HG03558 (cell line): ENCODE data around the gene USP49.
"Not testable (repeated sequence)": the region's sequence is repeated elsewhere in the genome, so short reads cannot be mapped to it uniquely, and the experiment has no call there.

Experiments used
- ATAC-seq: cut with Tn5 transposase; IDR thresholded peaks from one replicate; pipeline ENCODE4 v1.9.1; 2021; ENCODE audit warnings: moderate number of reproducible peaks; ENCODE audit not compliant: unreplicated experiment; ENCODE audit errors: extremely low read depth

USP49 gene

DNA sequence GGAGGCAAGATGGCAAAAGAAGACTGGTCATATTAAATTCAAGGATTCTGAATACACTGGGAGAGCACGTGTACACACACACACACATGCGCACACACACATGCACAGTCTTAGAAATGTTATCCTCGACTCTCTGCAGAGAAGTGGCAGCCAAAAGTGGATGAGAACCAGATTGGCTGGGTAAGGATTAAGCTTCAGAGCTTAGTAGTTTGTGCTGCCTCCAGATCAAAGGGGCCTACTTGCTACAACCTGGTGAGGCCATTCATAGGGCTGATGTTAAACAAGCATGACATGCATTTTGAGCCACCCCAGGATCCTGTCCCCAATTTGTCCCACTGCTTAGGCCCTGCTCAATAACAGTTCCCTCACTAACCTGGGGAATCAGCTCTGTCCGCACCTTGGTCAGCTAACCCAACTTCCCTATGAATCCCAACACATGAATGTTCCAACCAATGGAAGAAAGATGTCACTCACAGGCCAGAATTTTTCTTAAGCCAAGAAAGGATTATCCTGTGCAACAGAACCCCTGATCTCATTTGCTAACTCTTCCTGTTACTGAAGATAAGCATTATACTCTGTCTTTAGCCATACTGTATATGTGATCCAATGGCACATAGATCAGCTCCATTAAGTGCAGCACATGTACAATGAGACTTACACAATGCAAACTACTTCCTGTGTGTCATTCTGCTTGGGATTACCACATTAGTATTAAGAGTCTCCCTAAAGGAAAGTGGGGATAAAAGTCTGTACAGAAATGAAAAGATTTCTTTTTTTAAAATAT, 76.7 kb downstream of the USP49 start:
- no peak for ATAC-seq

DNA sequence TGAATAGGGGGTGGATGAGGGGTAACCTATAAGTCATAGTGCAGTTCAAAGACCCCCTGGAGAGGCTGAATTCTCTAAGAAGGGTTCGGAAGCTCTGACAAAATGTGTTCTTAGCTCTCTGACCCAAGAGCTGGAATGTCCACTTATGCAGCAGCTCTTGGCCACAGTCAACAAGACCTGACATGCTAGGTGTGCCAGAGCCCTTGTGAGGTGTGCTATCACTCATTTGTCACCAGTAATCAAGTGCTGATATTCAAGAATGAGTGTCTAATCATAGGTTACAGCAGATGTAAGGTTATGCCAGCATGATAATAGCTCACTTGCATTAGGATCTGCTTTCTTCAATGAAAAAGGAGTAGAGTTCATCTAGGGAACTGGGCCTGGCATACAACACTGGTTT, 79.6 kb downstream of the USP49 start:
- ATAC-seq, result no peak

DNA sequence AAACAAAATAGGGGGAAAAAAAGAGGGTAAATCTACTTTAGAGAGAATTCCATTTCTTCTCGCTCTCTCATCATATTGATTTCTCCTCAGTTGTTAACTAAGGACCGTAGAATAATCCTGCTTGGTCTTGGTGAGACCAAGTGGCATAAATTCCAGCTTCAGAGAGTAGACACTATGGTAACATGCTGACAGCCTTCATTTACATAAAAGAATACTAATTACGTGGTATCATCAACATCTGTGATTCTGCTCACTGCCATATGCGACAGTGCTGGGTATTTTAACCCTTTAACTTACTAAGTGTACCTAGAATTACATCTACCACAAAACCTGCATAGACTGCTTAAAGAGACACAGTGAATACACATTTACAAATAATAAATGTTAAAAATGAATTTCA, 80.5 kb downstream of the USP49 start:
- ATAC-seq, result no peak

- ATAC-seq, result no peak
Observed at GRCh38 chr6:41813956-41814355, 81.2 kb downstream of the USP49 start.

DNA sequence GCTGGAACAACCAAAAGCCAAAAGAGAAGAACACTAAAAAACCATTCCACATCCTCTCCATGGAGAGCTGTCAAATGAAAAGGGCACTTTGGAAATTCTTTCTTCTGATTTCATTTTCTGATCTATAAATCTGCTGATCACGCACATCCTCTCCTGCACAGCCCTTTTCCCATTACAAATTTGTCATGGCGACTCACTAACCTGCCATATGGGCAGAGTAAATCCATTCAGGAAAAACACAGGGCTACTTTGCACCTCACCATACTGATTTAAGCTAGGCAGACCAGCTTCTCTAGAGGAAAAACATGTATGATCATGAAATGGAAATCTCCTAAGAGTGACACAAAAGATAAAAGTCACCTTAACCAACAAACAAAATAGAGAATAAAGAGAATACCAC, 81.7 kb downstream of the USP49 start:
- ATAC-seq, result no peak

- not testable (repeated sequence) for ATAC-seq
Observed at GRCh38 chr6:41811946-41812345, 83.2 kb downstream of the USP49 start.

DNA sequence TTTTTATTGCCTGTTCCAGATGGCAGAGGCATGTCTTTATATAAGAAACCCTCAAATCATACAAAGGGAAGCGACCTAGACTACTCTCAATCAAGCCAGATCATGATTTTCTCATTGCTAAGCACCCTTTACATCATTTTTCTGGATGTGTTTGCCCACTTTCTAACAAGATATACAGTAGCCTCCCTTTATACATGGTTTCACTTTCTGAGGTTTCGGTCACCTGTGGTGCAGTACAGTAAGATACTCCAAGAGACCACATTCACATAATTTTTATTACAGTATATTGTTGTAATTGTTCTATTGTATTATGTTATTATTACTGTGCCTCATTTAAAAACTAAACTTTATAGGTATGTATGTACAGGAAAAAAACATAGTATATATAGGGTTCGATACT, 84.1 kb downstream of the USP49 start:
- no peak for ATAC-seq

DNA sequence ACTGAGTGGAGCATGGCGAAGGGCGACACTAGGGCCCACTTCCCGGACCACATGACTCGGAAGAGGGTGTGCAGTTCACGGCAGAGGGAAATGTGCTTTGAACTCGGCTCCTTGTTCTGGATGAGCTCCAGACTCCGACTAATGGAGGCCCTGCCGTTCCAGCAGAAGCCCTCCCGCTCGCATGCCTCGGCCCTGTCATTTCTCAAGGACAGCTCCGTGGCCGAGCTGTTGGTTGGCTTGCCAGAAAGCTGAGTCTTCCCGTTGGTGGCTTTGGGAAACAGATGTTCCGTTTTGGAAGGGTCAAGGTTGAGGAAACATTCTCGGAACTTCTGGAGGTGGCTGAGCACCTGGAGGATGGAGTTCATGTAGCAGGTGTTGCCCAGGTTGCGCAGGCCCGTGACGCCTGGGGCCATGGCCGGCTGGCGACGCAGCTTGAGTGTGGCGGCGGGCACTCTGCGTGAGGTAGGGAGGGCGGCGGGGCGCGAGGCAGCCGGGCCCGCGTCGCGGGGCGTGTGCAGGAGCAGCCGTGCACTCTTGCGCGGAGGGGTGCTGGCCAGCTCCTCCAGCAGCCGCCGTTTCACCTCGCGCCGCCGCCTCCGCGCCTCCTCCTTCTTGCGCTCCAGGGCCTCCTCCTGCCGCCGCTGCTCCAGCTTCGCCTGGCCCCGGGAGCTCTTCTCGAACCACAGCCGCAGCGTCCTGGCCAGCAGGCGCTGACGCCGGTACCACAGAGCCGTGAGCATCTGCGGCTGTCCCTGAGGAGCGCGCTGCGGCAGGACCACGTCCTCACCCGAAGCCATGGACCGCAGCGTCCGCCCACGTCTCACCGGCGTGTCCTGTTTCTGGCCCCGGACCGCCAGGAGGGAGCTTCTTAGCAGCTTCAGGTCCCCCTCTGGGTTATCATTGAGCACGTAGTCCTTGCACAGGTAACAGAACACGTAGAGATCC, 89.1 kb downstream of the USP49 start:
- no peak for ATAC-seq

GRCh38 chr6:41801380-41801779, 93.8 kb downstream of the USP49 start:
- ATAC-seq, result no peak

- no peak for ATAC-seq
Observed at GRCh38 chr6:41799559-41799911, 95.6 kb downstream of the USP49 start.

DNA sequence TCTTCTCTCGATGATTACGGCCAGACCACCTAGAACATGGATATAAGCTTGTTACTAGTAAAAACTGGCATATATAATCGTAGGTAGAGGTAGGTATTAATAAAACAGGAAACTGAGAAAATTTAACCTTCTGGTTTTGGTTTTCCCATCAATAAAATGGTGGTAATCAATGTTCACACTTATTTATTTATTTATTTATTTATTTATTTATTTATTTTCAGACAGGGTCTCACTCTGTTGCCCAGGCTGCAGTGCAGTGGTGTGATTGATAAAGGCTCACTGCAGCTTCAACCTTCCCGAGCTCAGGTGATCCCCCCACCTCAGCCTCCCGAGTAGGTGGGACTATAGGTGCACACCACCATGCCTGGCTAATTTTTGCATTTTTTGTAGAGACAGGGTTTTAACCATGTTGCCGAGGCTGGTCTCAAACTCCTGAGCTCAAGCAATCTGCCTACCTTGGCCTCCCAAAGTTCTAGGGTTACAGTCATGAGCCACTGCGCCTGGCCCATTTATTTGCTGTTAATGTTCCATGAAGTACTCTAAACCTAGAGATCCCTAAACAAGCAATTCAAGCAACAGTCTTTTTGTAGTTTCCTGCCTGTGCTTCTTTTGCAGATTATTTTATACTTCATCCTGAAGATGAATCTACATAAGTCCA, 96.1 kb downstream of the USP49 start:
- no peak for ATAC-seq

GRCh38 chr6:41796474-41796873, 98.7 kb downstream of the USP49 start:
- no peak for ATAC-seq

- ATAC-seq, result no peak
Observed at GRCh38 chr6:41791984-41792383, 103.2 kb downstream of the USP49 start.

- no peak for ATAC-seq
Observed at GRCh38 chr6:41791305-41791704, 103.9 kb downstream of the USP49 start.

- no peak for ATAC-seq
Observed at GRCh38 chr6:41790045-41790444, 105.1 kb downstream of the USP49 start.

GRCh38 chr6:41789390-41789724, 105.8 kb downstream of the USP49 start:
- no peak for ATAC-seq

- peak; percentile 58 for ATAC-seq
Observed at GRCh38 chr6:41787219-41787917, 107.8 kb downstream of the USP49 start, which contains the start of gene TOMM6. TSS of gene TOMM6 (plus strand) at chr6:41787694. CDS start at chr6:41787698, 4 bp downstream.

- ATAC-seq, result no peak
Observed at GRCh38 chr6:41786451-41787218, 108.5 kb downstream of the USP49 start.

DNA sequence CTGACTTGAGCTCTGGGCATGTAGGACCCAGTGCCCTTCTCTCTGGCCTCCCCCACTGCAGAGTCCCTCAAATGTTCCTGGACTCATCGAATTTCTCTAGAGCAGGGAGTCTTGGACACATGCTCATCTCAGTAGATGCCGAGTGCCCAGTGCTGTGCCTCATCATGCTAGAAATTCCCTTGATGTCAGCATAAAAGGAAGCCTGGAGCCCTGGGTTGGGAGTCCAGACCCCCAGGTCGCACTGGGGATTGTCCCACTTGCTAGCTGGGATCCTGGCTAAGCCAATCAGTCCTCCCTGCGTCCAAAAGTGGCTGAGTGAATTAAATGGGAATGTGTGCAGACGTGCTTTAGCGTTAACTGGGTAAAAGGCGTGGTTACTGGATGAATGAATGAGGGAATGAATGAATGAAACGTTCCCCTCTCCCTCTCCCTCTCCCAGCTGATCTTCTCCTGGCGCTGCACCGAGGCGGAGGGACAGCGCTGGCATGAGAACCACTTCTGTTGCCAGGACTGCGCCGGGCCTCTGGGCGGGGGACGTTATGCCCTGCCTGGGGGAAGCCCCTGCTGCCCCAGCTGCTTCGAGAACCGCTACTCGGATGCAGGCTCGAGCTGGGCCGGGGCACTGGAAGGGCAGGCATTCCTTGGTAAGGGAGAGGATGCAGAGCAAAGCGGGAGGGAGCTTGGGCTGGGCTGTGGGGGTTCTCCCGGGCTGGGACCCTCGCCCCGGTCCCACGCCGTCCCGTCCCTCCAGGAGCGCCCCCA, 109.3 kb downstream of the USP49 start:
- no peak for ATAC-seq
